ENCODE data around the gene PLA2G2F.

PLA2G2F gene

GRCh38 chr1:20160034-20160433 lies 20.9 kb downstream of the PLA2G2F start:
- DNase-seq (ENCODE audit: low read depth) = no peak

GRCh38 chr1:20164694-20165202 lies 25.6 kb downstream of the PLA2G2F start:
- DNase-seq (ENCODE audit: low read depth) = no peak
- no peak overlapping the region for H3K4me3 ChIP-seq (ENCODE audit: low read depth, low read length)

More at GRCh38 chr1:20160034-20160433, 20.9 kb downstream of the PLA2G2F start:
- H3K4me3 ChIP-seq (ENCODE audit: low read depth, low read length) = no peak overlapping the region

GRCh38 chr1:20165522-20165951 lies 26.4 kb downstream of the PLA2G2F start:
- no peak for DNase-seq (ENCODE audit: low read depth)
- H3K4me3 ChIP-seq (ENCODE audit: low read depth, low read length) = no peak overlapping the region

- no peak for DNase-seq (ENCODE audit: low read depth)
- H3K4me3 ChIP-seq (ENCODE audit: low read depth, low read length) = no peak overlapping the region
These were observed 26.9 kb downstream of the PLA2G2F start for GRCh38 chr1:20166051-20166450.

- H3K4me3 ChIP-seq (ENCODE audit: low read depth, low read length) = no peak overlapping the region
- DNase-seq (ENCODE audit: low read depth) = no peak
These were observed 28.0 kb downstream of the PLA2G2F start for GRCh38 chr1:20167126-20167525.

- DNase-seq (ENCODE audit: low read depth) = no peak
- H3K4me3 ChIP-seq (ENCODE audit: low read depth, low read length) = no peak overlapping the region
These were observed 29.7 kb downstream of the PLA2G2F start for GRCh38 chr1:20168564-20169491.

GRCh38 chr1:20169932-20170331 lies 30.8 kb downstream of the PLA2G2F start:
- no peak for DNase-seq (ENCODE audit: low read depth)
- H3K4me3 ChIP-seq (ENCODE audit: low read depth, low read length) = no peak overlapping the region

GRCh38 chr1:20172033-20172590 lies 33.0 kb downstream of the PLA2G2F start:
- no peak for DNase-seq (ENCODE audit: low read depth)
- no peak overlapping the region for H3K4me3 ChIP-seq (ENCODE audit: low read depth, low read length)

GRCh38 chr1:20174937-20175666 lies 36.0 kb downstream of the PLA2G2F start:
- DNase-seq (ENCODE audit: low read depth) = no peak
- no peak overlapping the region for H3K4me3 ChIP-seq (ENCODE audit: low read depth, low read length)

- no peak for DNase-seq (ENCODE audit: low read depth)
- no peak overlapping the region for H3K4me3 ChIP-seq (ENCODE audit: low read depth, low read length)
These were observed 39.7 kb downstream of the PLA2G2F start for GRCh38 chr1:20178634-20179370.

- H3K4me3 ChIP-seq (ENCODE audit: low read depth, low read length) = no peak overlapping the region
- no peak for DNase-seq (ENCODE audit: low read depth)
These were observed 40.4 kb downstream of the PLA2G2F start for GRCh38 chr1:20179371-20180128.

- no peak overlapping the region for H3K4me3 ChIP-seq (ENCODE audit: low read depth, low read length)
- no peak for DNase-seq (ENCODE audit: low read depth)
These were observed 41.2 kb downstream of the PLA2G2F start for GRCh38 chr1:20180129-20180843.

GRCh38 chr1:20180844-20181207 lies 41.7 kb downstream of the PLA2G2F start:
- H3K4me3 ChIP-seq (ENCODE audit: low read depth, low read length) = no peak overlapping the region
- no peak for DNase-seq (ENCODE audit: low read depth)

GRCh38 chr1:20182415-20182814 lies 43.3 kb downstream of the PLA2G2F start:
- H3K4me3 ChIP-seq (ENCODE audit: low read depth, low read length) = no peak overlapping the region
- no peak for DNase-seq (ENCODE audit: low read depth)

GRCh38 chr1:20183035-20183434 lies 43.9 kb downstream of the PLA2G2F start:
- H3K4me3 ChIP-seq (ENCODE audit: low read depth, low read length) = no peak overlapping the region
- no peak for DNase-seq (ENCODE audit: low read depth)

- DNase-seq (ENCODE audit: low read depth) = no peak
- H3K4me3 ChIP-seq (ENCODE audit: low read depth, low read length) = no peak overlapping the region
These were observed 44.6 kb downstream of the PLA2G2F start for GRCh38 chr1:20183616-20184271.

GRCh38 chr1:20184481-20184900 lies 45.4 kb downstream of the PLA2G2F start:
- no peak for DNase-seq (ENCODE audit: low read depth)

More at GRCh38 chr1:20184481-20184900, 45.4 kb downstream of the PLA2G2F start:
- no peak overlapping the region for H3K4me3 ChIP-seq (ENCODE audit: low read depth, low read length)

All from skeletal muscle cell (primary cell).